Measurements from ENCODE around the gene FNBP1L.
"Not testable (repeated sequence)": the region's sequence is repeated elsewhere in the genome, so short reads cannot be mapped to it uniquely, and the experiment has no call there.

Gene FNBP1L

GRCh38 chr1:93443454-93443853 lies 4.5 kb upstream of the FNBP1L start:
- no peak for DNase-seq (ENCODE audit: low spot score)

- no peak for DNase-seq (ENCODE audit: low spot score)
These were observed 974 bp upstream of the FNBP1L start for GRCh38 chr1:93446837-93447451.

GRCh38 chr1:93448292-93448982 lies 519 bp downstream of the FNBP1L start:
- no peak for DNase-seq (ENCODE audit: low spot score)

GRCh38 chr1:93448983-93449804 lies 1.3 kb downstream of the FNBP1L start:
- DNase-seq (ENCODE audit: low spot score), result no peak

- no peak for DNase-seq (ENCODE audit: low spot score)
These were observed 2.4 kb downstream of the FNBP1L start for GRCh38 chr1:93450321-93450720.

- DNase-seq (ENCODE audit: low spot score), result no peak
These were observed 6.0 kb downstream of the FNBP1L start for GRCh38 chr1:93453911-93454310.

GRCh38 chr1:93459126-93459525 lies 11.2 kb downstream of the FNBP1L start:
- no peak for DNase-seq (ENCODE audit: low spot score)

- no peak for DNase-seq (ENCODE audit: low spot score)
These were observed 13.3 kb downstream of the FNBP1L start for GRCh38 chr1:93461236-93461635.

GRCh38 chr1:93463960-93464359 lies 16.0 kb downstream of the FNBP1L start:
- no peak for DNase-seq (ENCODE audit: low spot score)

GRCh38 chr1:93465371-93466082 lies 17.6 kb downstream of the FNBP1L start:
- DNase-seq (ENCODE audit: low spot score), result not testable (repeated sequence)

- DNase-seq (ENCODE audit: low spot score), result no peak
These were observed 19.7 kb downstream of the FNBP1L start for GRCh38 chr1:93467606-93468005.

GRCh38 chr1:93468662-93469061 lies 20.7 kb downstream of the FNBP1L start:
- DNase-seq (ENCODE audit: low spot score), result no peak

GRCh38 chr1:93469223-93469622 lies 21.3 kb downstream of the FNBP1L start:
- DNase-seq (ENCODE audit: low spot score), result not testable (repeated sequence)

GRCh38 chr1:93471284-93471683 lies 23.4 kb downstream of the FNBP1L start:
- DNase-seq (ENCODE audit: low spot score), result no peak

- no peak for DNase-seq (ENCODE audit: low spot score)
These were observed 24.0 kb downstream of the FNBP1L start for GRCh38 chr1:93471911-93472310.

GRCh38 chr1:93474321-93474720 lies 26.4 kb downstream of the FNBP1L start:
- DNase-seq (ENCODE audit: low spot score), result no peak

- no peak for DNase-seq (ENCODE audit: low spot score)
These were observed 27.8 kb downstream of the FNBP1L start for GRCh38 chr1:93475681-93476080.

GRCh38 chr1:93479133-93479745 lies 31.3 kb downstream of the FNBP1L start:
- not testable (repeated sequence) for DNase-seq (ENCODE audit: low spot score)

GRCh38 chr1:93481899-93482298 lies 34.0 kb downstream of the FNBP1L start:
- DNase-seq (ENCODE audit: low spot score), result not testable (repeated sequence)

- no peak for DNase-seq (ENCODE audit: low spot score)
These were observed 35.3 kb downstream of the FNBP1L start for GRCh38 chr1:93483200-93483599.

- no peak for DNase-seq (ENCODE audit: low spot score)
These were observed 35.7 kb downstream of the FNBP1L start for GRCh38 chr1:93483606-93484005.

GRCh38 chr1:93488207-93488606 lies 40.3 kb downstream of the FNBP1L start:
- no peak for DNase-seq (ENCODE audit: low spot score)

Data from COLO829 (cell line).